Breast epithelium (tissue), 4 donors: ENCODE data around the gene RBCK1. TPM values are rescaled to one million over a fixed set of nuclear protein-coding genes. Genes with fewer than 3 reads are reported as not detected.

Experiments
- DNase-seq, 2 donors: peaks; one replicate each; pipeline ENCODE4 v3.0.0-alpha.2; 2019; ENCODE audit warnings: low spot score in 2 of 2
- H3K27ac ChIP-seq, 2 donors: fragments of 200-600 bp; sonication (generic) in 1 of 2; one replicate each; pipeline ENCODE4 v1.5.1; 2016 to 2019; ENCODE audit warnings: mild to moderate bottlenecking in 1 of 2
- H3K27me3 ChIP-seq, 2 donors: fragments of 200-600 bp; sonication (generic) in 1 of 2; one replicate each; pipeline versions ENCODE4 v1.5.1 to v1.6.0; 2017 to 2019; ENCODE audit warnings: control low read depth in 1 of 2, mild to moderate bottlenecking in 1 of 2
- H3K36me3 ChIP-seq: fragments of 200-600 bp; one replicate; pipeline ENCODE4 v1.5.1; 2019
- H3K4me1 ChIP-seq, 2 donors: fragments of 200-600 bp; sonication (generic); one replicate each; pipeline ENCODE4 v1.5.1; 2016 to 2019; ENCODE audit warnings: control low read depth in 1 of 2
- H3K4me3 ChIP-seq, 3 donors: fragments of 200-600 bp; sonication (generic); 1 replicate in 2 of 3; 2 replicates in 1 of 3; pipeline ENCODE4 v1.5.1; 2016 to 2019; ENCODE audit warnings: mild to moderate bottlenecking in 3 of 3, moderate library complexity in 2 of 3
- H3K9me3 ChIP-seq, 2 donors: fragments of 200-600 bp; sonication (generic) in 1 of 2; one replicate each; pipeline ENCODE4 v1.5.1; 2016 to 2019; ENCODE audit warnings: control low read depth in 1 of 2
- CTCF ChIP-seq, 3 donors: fragments of 450-650 bp; IDR thresholded peaks; one replicate each; pipeline ENCODE4 v1.5.1; 2016 to 2017; ENCODE audit warnings: antibody characterized with exemption in 3 of 3, mild to moderate bottlenecking in 3 of 3, moderate library complexity in 3 of 3
- POLR2A ChIP-seq: fragments of 450-650 bp; IDR thresholded peaks from one replicate; pipeline ENCODE4 v1.6.1; 2016; ENCODE audit warnings: antibody characterized with exemption, mild to moderate bottlenecking, moderate library complexity
- POLR2AphosphoS5 ChIP-seq, 3 donors: sonication (generic); formaldehyde crosslinking; IDR thresholded peaks; one replicate each; pipeline ENCODE4 v1.6.1; 2017; ENCODE audit warnings: antibody characterized with exemption in 3 of 3
- intact Hi-C: fragments of 100-400 bp; cut with DNase I; formaldehyde crosslinking; loops from one replicate; pipeline ENCODE4 v1.15.1; 2023; ENCODE audit warnings: low total_unique reads
- total RNA-seq, 3 donors: library from RNA; depleted of rRNA; stranded (reverse); fragments of >200 nt; gene quantifications; one replicate each; pipeline ENCODE4 v1.1.0, GENCODE V29; 2016

RBCK1 gene
- total RNA-seq, 3 donors from 2014 or later, result 61.3 to 69.5 (median 66.2) TPM

- Histone ChIP-seq H3K4me1 (peaks cover 0 to 8% of the 10 kb centered on the region in 2 donors), H3K27ac (peak overlapping the region in 1 of 2 donors; percentile 98), H3K27me3 (no peaks in the 10 kb centered on the region), H3K9me3 (no peaks in the 10 kb centered on the region), H3K4me3 (no peak overlapping the region), H3K36me3 (no peaks in the 10 kb centered on the region)
- DNase-seq, result no peak
- intact Hi-C loops, result loop anchor here (10.0 kb wide), 1 partner anchor 52 kb away; no protein-coding TSS in a partner anchor
- TF ChIP-seq POLR2A, result no peak
- no peak for TF ChIP-seq POLR2AphosphoS5 (IDR thresholded peaks at IDR 0.05)
- TF ChIP-seq CTCF (IDR thresholded peaks at IDR 0.05), result no peak
These were observed 1.6 kb upstream of the RBCK1 start for GRCh38 chr20:406200-407132.

- intact Hi-C loops, result loop anchor here (10.0 kb wide), 1 partner anchor 53 kb away; no protein-coding TSS in a partner anchor
- Histone ChIP-seq H3K27me3 (no peaks in the 10 kb centered on the region), H3K36me3 (no peaks in the 10 kb centered on the region), H3K4me3 (peak overlapping the region; percentile 96 to 100 (median 98)), H3K27ac (peak overlapping the region; percentile 60 to 98), H3K4me1 (peaks cover 0 to 8% of the 10 kb centered on the region in 2 donors), H3K9me3 (no peaks in the 10 kb centered on the region)
- TF ChIP-seq POLR2AphosphoS5 (IDR thresholded peaks at IDR 0.05) (no peak), CTCF (IDR thresholded peaks at IDR 0.05) (no peak)
- peak; percentile 58 to 73 for DNase-seq
These were observed 756 bp upstream of the RBCK1 start for GRCh38 chr20:407133-407952.

GRCh38 chr20:408843-409696 lies 971 bp downstream of the RBCK1 start:
- intact Hi-C loops, result loop anchor here (10.0 kb wide), 1 partner anchor 54 kb away; no protein-coding TSS in a partner anchor
- no peak for DNase-seq
- Histone ChIP-seq H3K4me1 (peaks cover 0 to 8% of the 10 kb centered on the region in 2 donors), H3K9me3 (no peaks in the 10 kb centered on the region), H3K27ac (peak overlapping the region; percentile 95 to 98), H3K4me3 (peak overlapping the region; percentile 96 to 100 (median 98)), H3K36me3 (no peaks in the 10 kb centered on the region), H3K27me3 (no peaks in the 10 kb centered on the region)
- TF ChIP-seq POLR2A, result no peak
- TF ChIP-seq CTCF (IDR thresholded peaks at IDR 0.05), result no peak
- TF ChIP-seq POLR2AphosphoS5 (IDR thresholded peaks at IDR 0.05), result no peak

- H3K9me3 ChIP-seq, result no peaks in the 10 kb centered on the region
- no peaks in the 10 kb centered on the region for H3K36me3 ChIP-seq
- H3K4me3 ChIP-seq, result peak overlapping the region in 2 of 3 donors; percentile 6 to 98
- intact Hi-C loops, result loop anchor here (10.0 kb wide), 1 partner anchor 55 kb away; no protein-coding TSS in a partner anchor
- DNase-seq, result no peak
- TF ChIP-seq POLR2A (no peak), CTCF (IDR thresholded peaks at IDR 0.05) (no peak), POLR2AphosphoS5 (IDR thresholded peaks at IDR 0.05) (no peak)
- no peaks in the 10 kb centered on the region for H3K27me3 ChIP-seq
- peak overlapping the region; percentile 8 to 95 for H3K27ac ChIP-seq
- peaks cover 0 to 8% of the 10 kb centered on the region in 2 donors for H3K4me1 ChIP-seq
These were observed 1.8 kb downstream of the RBCK1 start for GRCh38 chr20:409697-410559.
